Superior temporal gyrus (tissue), 1 donor: Measurements from ENCODE around the gene IQCH.

Source experiments
- DNase-seq: peaks from one replicate; pipeline ENCODE4 v3.0.0-alpha.2; 2016; ENCODE audit errors: extremely low spot score

Gene IQCH

GRCh38 chr15:67394873-67395639 is 140.5 kb downstream of the IQCH start:
- no peak for DNase-seq

DNA sequence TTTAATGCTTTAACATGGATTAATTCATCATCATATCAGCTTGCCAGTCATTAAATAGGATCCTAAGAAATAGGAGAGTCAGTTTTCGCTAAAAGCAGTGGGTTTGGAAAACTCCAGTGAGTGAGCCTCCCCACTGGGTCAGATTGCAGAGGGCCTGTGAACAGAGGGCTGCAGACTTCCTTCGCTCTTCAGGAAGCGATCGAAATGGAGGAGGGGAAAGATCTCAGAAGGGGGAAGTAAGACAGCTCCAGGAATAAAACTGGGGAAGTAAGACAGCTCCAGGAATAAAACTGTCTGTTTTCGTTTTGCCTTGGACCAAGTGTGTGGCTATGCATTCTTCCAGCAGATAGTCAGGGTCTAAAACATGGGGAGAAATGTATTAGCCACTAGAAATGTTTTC is 141.5 kb downstream of the IQCH start:
- DNase-seq = no peak

GRCh38 chr15:67397139-67397538 is 142.6 kb downstream of the IQCH start:
- no peak for DNase-seq

DNA sequence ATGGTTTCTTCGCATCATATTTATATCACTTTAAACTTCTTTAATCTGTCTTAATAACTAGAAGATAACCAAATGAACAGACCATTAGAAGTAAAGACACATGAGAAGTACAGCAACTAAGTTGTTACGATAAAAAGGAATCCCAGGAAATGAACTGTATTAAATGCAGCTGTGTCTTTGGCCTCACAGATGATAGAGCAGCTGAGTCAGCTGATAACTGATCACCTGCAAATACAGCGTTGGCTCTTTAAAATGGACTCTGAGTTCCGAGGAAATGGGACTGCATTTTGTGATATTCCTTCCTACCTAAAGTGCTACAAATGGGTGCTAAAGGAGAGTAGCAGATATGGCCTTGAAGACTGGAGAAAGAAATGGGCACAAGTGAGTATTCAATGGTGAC is 145.3 kb downstream of the IQCH start:
- no peak for DNase-seq

DNA sequence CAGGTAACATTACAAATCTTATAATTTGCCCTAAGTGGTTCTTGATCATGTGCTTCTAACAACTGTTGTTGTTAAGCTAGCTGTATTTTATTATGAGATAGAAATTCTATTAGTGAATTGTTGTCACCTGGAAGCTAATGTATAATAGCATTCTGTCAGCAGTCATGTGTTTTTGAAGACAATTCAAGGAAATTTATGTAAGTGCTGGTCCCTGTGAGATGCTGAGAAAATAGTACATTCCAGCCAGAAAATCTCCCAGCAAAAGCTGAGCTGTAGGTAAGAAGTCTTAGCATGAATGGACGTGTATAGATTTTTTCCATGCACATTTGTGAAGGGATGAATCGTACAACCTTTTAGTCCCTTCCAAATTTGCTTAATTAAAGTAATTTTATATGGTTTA is 146.3 kb downstream of the IQCH start:
- no peak for DNase-seq

DNA sequence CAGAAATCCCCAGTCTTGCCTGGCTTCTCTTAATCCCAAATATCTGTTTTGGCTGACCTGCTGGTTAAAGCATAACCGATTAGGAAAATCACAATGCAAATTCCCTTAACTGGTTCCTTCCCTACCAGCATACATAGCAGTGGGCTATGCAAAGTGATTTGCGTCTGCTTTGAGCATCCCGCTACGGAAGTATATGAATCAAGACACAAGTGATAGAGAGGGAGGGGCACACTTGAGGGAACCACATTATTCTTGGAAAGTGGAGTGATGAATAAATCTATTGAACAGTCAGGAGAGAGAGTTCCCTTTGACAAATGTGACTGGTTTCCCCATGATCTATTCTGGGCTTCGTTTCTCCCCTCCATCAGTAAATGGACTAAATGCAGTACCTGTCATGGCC is 146.8 kb downstream of the IQCH start:
- DNase-seq = no peak

- DNase-seq = no peak
Observed at GRCh38 chr15:67403428-67404154, 149.0 kb downstream of the IQCH start.

GRCh38 chr15:67405208-67406191 is 150.9 kb downstream of the IQCH start:
- DNase-seq = no peak

GRCh38 chr15:67406257-67406861 is 151.8 kb downstream of the IQCH start:
- no peak for DNase-seq

GRCh38 chr15:67407786-67408185 is 153.2 kb downstream of the IQCH start:
- DNase-seq = no peak

DNA sequence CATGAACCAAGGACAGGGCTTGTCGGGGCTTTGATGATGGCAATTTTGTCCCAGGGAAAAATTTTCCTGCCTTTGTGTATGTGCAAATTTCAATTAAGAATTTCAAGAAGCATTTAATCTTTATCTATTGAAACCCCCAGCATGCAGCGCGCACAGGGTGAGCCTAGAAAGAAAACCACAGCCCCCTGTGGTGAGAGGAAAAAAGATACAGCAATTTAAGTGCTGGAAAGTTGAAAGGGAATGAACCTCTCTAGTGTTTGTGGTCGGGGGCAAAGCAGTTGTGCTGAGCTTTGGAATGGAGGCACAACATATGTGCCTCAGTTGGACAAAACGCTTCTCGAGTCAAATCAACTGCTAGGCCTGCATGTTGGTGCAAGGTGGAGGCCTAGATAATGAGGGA is 154.6 kb downstream of the IQCH start:
- DNase-seq = no peak

- DNase-seq = no peak
Observed at GRCh38 chr15:67411486-67411885, 156.9 kb downstream of the IQCH start.

- no peak for DNase-seq
Observed at GRCh38 chr15:67413770-67414390, 159.3 kb downstream of the IQCH start.

DNA sequence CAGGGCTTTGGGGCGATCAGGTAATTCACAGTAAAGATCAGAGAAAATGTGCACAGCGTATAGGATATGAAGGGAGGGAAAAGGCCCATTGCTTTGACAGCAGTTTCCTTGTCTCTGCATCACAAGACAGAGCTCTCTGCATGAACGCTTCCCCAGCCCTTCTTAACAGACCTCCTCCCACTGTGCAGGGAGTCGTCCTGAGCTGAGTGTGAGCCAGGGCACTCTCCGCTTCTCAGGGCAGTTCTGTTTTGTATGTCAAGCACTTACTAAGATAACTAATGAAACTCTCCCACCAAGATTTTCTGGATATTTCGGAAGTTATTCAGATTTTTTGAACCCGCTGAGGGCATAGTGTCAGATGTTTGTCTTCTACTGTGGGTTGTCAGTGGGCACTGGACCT is 160.6 kb downstream of the IQCH start:
- DNase-seq = no peak

GRCh38 chr15:67416891-67417290 is 162.3 kb downstream of the IQCH start:
- DNase-seq = no peak

DNA sequence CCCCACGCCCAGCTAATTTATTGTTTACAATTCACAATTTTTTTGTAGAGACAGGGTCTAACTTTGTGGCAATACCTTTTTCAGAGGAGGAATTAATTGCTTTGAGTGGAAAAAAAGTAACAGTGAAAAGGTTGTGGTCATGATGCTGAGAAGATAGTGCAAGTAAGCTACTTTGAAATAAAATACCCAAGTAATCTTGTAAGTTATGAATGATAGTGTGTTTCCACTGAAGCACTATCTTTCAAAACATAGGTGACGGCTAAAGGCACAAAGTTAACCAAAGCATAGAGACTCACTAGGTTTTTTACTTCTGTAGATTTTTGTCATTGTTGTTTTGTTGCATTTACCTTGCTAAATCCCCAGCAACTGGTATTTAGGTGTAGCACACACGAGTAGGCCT is 165.1 kb downstream of the IQCH start:
- DNase-seq = no peak

- no peak for DNase-seq
Observed at GRCh38 chr15:67420137-67420536, 165.6 kb downstream of the IQCH start.

- no peak for DNase-seq
Observed at GRCh38 chr15:67421105-67421504, 166.5 kb downstream of the IQCH start.

DNA sequence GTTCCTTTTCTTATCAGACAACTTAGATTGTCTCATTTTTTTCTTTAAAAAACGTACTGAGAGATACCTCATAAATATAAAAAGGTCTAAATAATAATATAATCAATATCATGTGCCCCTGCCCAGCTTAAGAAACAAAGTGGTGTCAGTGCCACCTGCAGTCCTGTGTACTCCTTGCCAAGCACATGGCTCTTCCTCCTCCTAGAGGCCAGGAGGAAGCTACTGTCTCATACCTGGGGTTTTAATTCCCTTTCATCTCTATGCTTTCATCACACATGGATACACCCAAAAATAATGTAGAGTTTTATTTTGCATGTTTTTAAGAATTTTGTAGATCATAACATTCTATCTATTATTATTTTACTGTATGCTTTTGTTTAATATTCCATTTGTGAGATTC is 167.7 kb downstream of the IQCH start:
- no peak for DNase-seq

GRCh38 chr15:67433495-67434099 is 179.0 kb downstream of the IQCH start:
- DNase-seq = no peak
